T-helper 2 cell treated with Interferon-gamma antibody and Interleukin-4, amounts not matched to agents 5 μg/mL and 100 μg/mL, for 36 hours (primary cell): ENCODE data around the gene ZNF222.

Experiments used
- DNase-seq: peaks from one replicate; pipeline ENCODE4 v3.0.0; 2021; ENCODE audit warnings: low spot score
- H3K27ac Mint-ChIP-seq: one replicate; pipeline ENCODE4 v1.8.0; 2021; ENCODE audit warnings: mild to moderate bottlenecking, mixed read lengths
- H3K27me3 Mint-ChIP-seq: one replicate; pipeline ENCODE4 v1.8.0; 2021; ENCODE audit warnings: low read depth, mixed read lengths
- H3K36me3 Mint-ChIP-seq: one replicate; pipeline ENCODE4 v1.8.0; 2021; ENCODE audit warnings: low read depth, mixed read lengths
- H3K4me1 Mint-ChIP-seq: one replicate; pipeline ENCODE4 v1.8.0; 2021; ENCODE audit warnings: low read depth, mixed read lengths
- H3K4me3 Mint-ChIP-seq: one replicate; pipeline ENCODE4 v1.8.0; 2022; ENCODE audit warnings: mild to moderate bottlenecking, moderate library complexity, mixed read lengths
- H3K9me3 Mint-ChIP-seq: one replicate; pipeline ENCODE4 v1.8.0; 2021; ENCODE audit warnings: mixed read lengths

Gene ZNF222

DNA sequence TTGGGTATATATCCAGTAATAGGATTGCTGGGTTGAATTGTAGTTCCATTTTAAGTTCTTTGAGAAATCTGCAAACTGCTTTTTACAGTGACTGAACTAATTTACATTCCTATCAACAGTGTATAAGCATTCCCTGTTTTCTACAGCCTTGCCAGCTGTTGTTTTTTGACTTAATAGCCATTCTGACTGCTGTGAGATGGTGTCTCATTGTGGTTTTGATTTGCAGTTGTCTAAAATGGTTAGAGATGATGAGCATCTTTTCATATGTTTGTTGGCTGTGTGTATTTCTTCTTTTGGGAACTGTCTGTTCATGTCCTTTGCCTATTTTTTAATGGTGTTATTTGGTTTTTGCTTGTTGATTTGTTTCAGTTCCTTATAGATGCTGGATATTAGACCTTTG lies 4.0 kb upstream of the ZNF222 start:
- Mint-ChIP-seq H3K4me1 (peaks cover 9% of the 10 kb centered on the region), H3K36me3 (peaks cover 13% of the 10 kb centered on the region), H3K4me3 (no peak overlapping the region)

GRCh38 chr19:44024900-44025216 lies 321 bp upstream of the ZNF222 start:
- peak overlapping the region; percentile 96 for H3K4me3 Mint-ChIP-seq
- no peaks in the 10 kb centered on the region for H3K27me3 Mint-ChIP-seq
- peaks cover 9% of the 10 kb centered on the region for H3K4me1 Mint-ChIP-seq
- peaks cover 42% of the 10 kb centered on the region for H3K36me3 Mint-ChIP-seq
- H3K9me3 Mint-ChIP-seq = peaks cover 63% of the 10 kb centered on the region
- peak overlapping the region; percentile 87 for H3K27ac Mint-ChIP-seq
- no peak for DNase-seq

More for the DNA sequence above, 4.0 kb upstream of the ZNF222 start:
- Mint-ChIP-seq H3K27ac (no peak overlapping the region), H3K9me3 (peaks cover 55% of the 10 kb centered on the region), H3K27me3 (no peaks in the 10 kb centered on the region)
- no peak for DNase-seq

DNA sequence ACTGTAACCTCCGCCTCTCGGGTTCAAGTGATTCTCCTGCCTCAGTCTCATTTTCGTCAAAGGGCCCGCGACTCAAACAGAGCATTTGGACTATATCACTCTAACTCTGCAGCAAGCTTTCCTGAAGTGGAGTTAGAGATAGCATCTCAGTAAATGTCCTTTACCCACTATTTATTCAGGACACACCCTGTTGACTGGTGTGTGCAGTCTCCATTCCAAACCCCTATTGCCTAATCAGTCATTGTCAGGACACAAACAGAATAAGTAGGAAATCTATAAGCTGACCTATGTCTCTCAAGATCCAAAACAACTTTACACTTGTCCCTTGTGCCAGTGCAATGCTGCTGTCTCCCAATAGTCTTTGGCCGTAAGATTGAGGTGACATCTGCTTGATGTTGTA lies 1.4 kb downstream of the ZNF222 start:
- Mint-ChIP-seq H3K27me3 (no peaks in the 10 kb centered on the region), H3K4me1 (peaks cover 9% of the 10 kb centered on the region), H3K9me3 (peaks cover 65% of the 10 kb centered on the region), H3K27ac (no peak overlapping the region), H3K4me3 (peak overlapping the region; percentile 96), H3K36me3 (peaks cover 55% of the 10 kb centered on the region)
- no peak for DNase-seq

DNA sequence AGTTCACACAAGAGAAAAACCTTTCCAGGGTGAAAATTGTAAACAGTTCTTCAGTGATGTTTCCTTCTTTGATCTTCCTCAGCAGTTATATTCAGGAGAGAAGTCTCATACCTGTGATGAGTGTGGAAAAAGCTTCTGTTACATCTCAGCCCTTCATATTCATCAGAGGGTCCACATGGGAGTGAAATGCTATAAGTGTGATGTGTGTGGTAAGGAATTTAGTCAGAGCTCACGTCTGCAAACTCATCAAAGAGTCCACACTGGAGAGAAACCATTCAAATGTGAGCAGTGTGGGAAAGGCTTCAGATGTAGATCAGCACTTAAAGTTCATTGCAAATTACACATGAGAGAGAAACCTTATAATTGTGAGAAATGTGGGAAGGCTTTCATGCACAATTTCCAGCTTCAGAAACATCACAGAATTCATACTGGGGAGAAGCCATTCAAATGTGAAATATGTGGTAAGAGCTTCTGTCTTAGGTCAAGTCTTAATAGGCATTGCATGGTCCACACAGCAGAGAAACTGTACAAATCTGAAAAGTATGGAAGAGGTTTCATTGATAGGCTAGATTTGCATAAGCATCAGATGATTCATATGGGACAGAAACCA lies 6.9 kb downstream of the ZNF222 start:
- H3K27me3 Mint-ChIP-seq = no peaks in the 10 kb centered on the region
- no peak overlapping the region for H3K27ac Mint-ChIP-seq
- DNase-seq = no peak
- peaks cover 47% of the 10 kb centered on the region for H3K36me3 Mint-ChIP-seq
- no peaks in the 10 kb centered on the region for H3K4me1 Mint-ChIP-seq
- H3K4me3 Mint-ChIP-seq = no peak overlapping the region
- peaks cover 87% of the 10 kb centered on the region for H3K9me3 Mint-ChIP-seq

GRCh38 chr19:44042147-44042546 lies 17.0 kb downstream of the ZNF222 start:
- no peaks in the 10 kb centered on the region for H3K27me3 Mint-ChIP-seq
- peaks cover 66% of the 10 kb centered on the region for H3K9me3 Mint-ChIP-seq
- H3K4me3 Mint-ChIP-seq = no peak overlapping the region
- no peaks in the 10 kb centered on the region for H3K4me1 Mint-ChIP-seq
- H3K27ac Mint-ChIP-seq = no peak overlapping the region
- no peak for DNase-seq
- no peaks in the 10 kb centered on the region for H3K36me3 Mint-ChIP-seq

- no peak for DNase-seq
- Mint-ChIP-seq H3K36me3 (peaks cover 4% of the 10 kb centered on the region), H3K4me1 (peaks cover 7% of the 10 kb centered on the region), H3K4me3 (peak overlapping the region; percentile 79), H3K9me3 (peaks cover 56% of the 10 kb centered on the region), H3K27ac (no peak overlapping the region), H3K27me3 (no peaks in the 10 kb centered on the region)
These were observed 25.8 kb downstream of the ZNF222 start for GRCh38 chr19:44050740-44051649.

- peaks cover 59% of the 10 kb centered on the region for H3K9me3 Mint-ChIP-seq
- no peak within 1 kb of the TSS for H3K27ac Mint-ChIP-seq
- H3K4me1 Mint-ChIP-seq = peaks cover 7% of the 10 kb centered on the region
- peak within 1 kb of the TSS; percentile 79 for H3K4me3 Mint-ChIP-seq
- no peaks in the 10 kb centered on the region for H3K27me3 Mint-ChIP-seq
- peaks cover 4% of the 10 kb centered on the region for H3K36me3 Mint-ChIP-seq
- no peak for DNase-seq
These were observed 26.6 kb downstream of the ZNF222 start, which contains the start of gene ZNF223 for GRCh38 chr19:44051650-44052402. TSS of gene ZNF223 (plus strand) at chr19:44052036. CDS start at chr19:44055177, 3,141 bp downstream.

DNA sequence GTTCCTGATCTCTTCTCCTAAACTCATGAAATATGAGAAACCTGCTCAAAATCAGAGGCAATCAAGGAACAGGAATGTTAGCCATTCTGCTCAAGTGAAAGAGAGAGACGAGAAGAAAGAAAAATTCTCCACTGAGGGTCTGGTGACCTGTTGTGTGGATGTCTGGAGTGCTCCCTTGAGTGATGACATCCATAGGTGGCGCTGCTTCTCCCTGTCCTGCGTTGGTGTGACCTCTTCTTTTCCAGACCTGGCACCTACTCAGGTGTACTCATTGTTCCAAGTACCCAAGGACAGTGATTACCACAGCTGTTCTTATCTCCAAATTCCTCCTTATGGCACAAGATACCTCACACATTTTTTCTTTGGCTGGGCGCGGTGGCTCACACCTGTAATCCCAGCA lies 30.7 kb downstream of the ZNF222 start:
- no peak for DNase-seq
- no peak overlapping the region for H3K4me3 Mint-ChIP-seq
- H3K36me3 Mint-ChIP-seq = peaks cover 4% of the 10 kb centered on the region
- no peaks in the 10 kb centered on the region for H3K27me3 Mint-ChIP-seq
- peaks cover 7% of the 10 kb centered on the region for H3K4me1 Mint-ChIP-seq
- peaks cover 66% of the 10 kb centered on the region for H3K9me3 Mint-ChIP-seq
- H3K27ac Mint-ChIP-seq = no peak overlapping the region

DNA sequence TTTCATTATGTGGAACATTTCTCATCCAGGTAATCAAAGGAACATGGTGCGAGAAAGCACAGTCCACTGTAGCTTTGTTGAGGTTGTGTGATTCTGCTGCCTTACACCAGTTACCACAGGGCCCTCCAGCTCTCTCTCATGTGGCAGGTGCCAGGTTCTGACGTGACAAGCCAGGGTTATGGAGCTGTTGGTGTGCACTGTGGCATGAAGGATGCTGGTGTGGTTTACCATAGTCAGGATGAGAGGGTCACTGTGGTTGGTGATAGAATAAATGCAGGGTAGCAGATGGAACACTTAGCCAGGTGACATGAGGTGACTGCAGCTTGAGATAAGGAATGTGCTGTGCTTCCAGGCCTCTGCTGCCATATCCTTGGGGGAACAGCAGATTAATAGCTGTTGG lies 34.0 kb downstream of the ZNF222 start:
- H3K27me3 Mint-ChIP-seq = no peaks in the 10 kb centered on the region
- no peak overlapping the region for H3K27ac Mint-ChIP-seq
- DNase-seq = no peak
- peaks cover 50% of the 10 kb centered on the region for H3K9me3 Mint-ChIP-seq
- no peak overlapping the region for H3K4me3 Mint-ChIP-seq
- H3K4me1 Mint-ChIP-seq = no peaks in the 10 kb centered on the region
- no peaks in the 10 kb centered on the region for H3K36me3 Mint-ChIP-seq

GRCh38 chr19:44061038-44061437 lies 35.9 kb downstream of the ZNF222 start:
- peaks cover 45% of the 10 kb centered on the region for H3K9me3 Mint-ChIP-seq
- H3K36me3 Mint-ChIP-seq = no peaks in the 10 kb centered on the region
- no peak for DNase-seq
- H3K27ac Mint-ChIP-seq = no peak overlapping the region
- no peak overlapping the region for H3K4me3 Mint-ChIP-seq
- no peaks in the 10 kb centered on the region for H3K4me1 Mint-ChIP-seq
- no peaks in the 10 kb centered on the region for H3K27me3 Mint-ChIP-seq

DNA sequence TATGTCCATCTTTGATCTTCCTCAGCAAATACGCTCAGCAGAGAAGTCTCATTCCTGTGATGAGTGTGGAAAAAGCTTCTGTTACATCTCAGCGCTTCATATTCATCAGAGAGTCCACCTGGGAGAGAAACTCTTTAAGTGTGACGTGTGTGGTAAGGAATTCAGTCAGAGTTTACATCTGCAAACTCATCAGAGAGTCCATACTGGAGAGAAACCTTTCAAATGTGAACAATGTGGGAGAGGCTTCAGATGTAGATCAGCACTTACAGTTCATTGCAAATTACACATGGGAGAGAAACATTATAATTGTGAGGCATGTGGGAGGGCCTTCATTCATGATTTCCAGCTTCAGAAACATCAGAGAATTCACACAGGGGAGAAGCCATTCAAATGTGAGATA lies 41.1 kb downstream of the ZNF222 start:
- Mint-ChIP-seq H3K27ac (no peak overlapping the region), H3K9me3 (peaks cover 55% of the 10 kb centered on the region), H3K36me3 (peaks cover 6% of the 10 kb centered on the region), H3K4me3 (no peak overlapping the region), H3K4me1 (peaks cover 1% of the 10 kb centered on the region), H3K27me3 (no peaks in the 10 kb centered on the region)
- no peak for DNase-seq

DNA sequence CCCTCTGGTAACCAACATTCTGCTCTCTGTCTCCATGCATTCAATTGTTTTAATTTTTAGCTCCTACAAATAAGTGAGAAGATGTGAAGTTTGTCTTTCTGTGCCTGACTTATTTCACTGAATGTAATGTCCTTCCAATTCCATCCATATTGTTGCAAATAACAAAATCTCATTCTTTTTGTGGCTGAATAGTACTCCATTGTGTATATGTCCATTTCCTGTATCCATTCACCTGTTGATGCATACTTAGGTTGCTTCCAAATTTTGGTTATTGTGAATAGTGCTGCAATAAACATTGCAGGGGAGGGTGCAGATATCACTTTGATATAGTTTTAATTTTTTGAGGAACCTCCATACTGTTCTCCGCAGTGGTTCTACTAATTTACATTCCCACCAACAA lies 44.2 kb downstream of the ZNF222 start:
- peaks cover 60% of the 10 kb centered on the region for H3K9me3 Mint-ChIP-seq
- DNase-seq = no peak
- peaks cover 17% of the 10 kb centered on the region for H3K36me3 Mint-ChIP-seq
- H3K4me1 Mint-ChIP-seq = peaks cover 14% of the 10 kb centered on the region
- no peak overlapping the region for H3K4me3 Mint-ChIP-seq
- no peak overlapping the region for H3K27ac Mint-ChIP-seq
- H3K27me3 Mint-ChIP-seq = no peaks in the 10 kb centered on the region

- H3K27me3 Mint-ChIP-seq = no peaks in the 10 kb centered on the region
- DNase-seq = peak; percentile 82
- peaks cover 14% of the 10 kb centered on the region for H3K4me1 Mint-ChIP-seq
- peak within 1 kb of the TSS; percentile 94 for H3K4me3 Mint-ChIP-seq
- H3K36me3 Mint-ChIP-seq = peaks cover 21% of the 10 kb centered on the region
- H3K9me3 Mint-ChIP-seq = peaks cover 44% of the 10 kb centered on the region
- peak within 1 kb of the TSS; percentile 83 for H3K27ac Mint-ChIP-seq
These were observed 46.8 kb downstream of the ZNF222 start, which contains the start of gene ZNF284 for GRCh38 chr19:44071824-44072542. TSS of gene ZNF284 (plus strand) at chr19:44072159. CDS start at chr19:44076390, 4,231 bp downstream.
